Measurements from ENCODE around the gene P3H2. TPM values are rescaled to one million over a fixed set of nuclear protein-coding genes. Genes with fewer than 3 reads are reported as not detected.
"Not testable (repeated sequence)": the region's sequence is repeated elsewhere in the genome, so short reads cannot be mapped to it uniquely, and the experiment has no call there.

The P3H2 gene
- total RNA-seq, 2 experiments from 2014 or later = not detected

GRCh38 chr3:190077395-190078045, 43.2 kb downstream of the P3H2 start:
- Mint-ChIP-seq H3K4me3 (no peak overlapping the region), H3K9me3 (no peaks in the 10 kb centered on the region), H3K27me3 (ENCODE audit: low read depth) (peaks cover 19% of the 10 kb centered on the region), H3K36me3 (ENCODE audit: low read depth) (no peaks in the 10 kb centered on the region), H3K27ac (no peak overlapping the region), H3K4me1 (ENCODE audit: low read depth) (no peaks in the 10 kb centered on the region)
- intact Hi-C loops (cut with micrococcal nuclease) = no loop called here
- CTCF ChIA-PET = no interaction called here
- DNase-seq = no peak

- no peak overlapping the region for H3K27ac Mint-ChIP-seq
- CTCF ChIA-PET = no interaction called here
- no peak overlapping the region for H3K4me3 Mint-ChIP-seq
- H3K36me3 Mint-ChIP-seq (ENCODE audit: low read depth) = no peaks in the 10 kb centered on the region
- no peaks in the 10 kb centered on the region for H3K9me3 Mint-ChIP-seq
- intact Hi-C loops (cut with micrococcal nuclease) = no loop called here
- H3K27me3 Mint-ChIP-seq (ENCODE audit: low read depth) = peaks cover 19% of the 10 kb centered on the region
- H3K4me1 Mint-ChIP-seq (ENCODE audit: low read depth) = no peaks in the 10 kb centered on the region
- no peak for DNase-seq
Observed at GRCh38 chr3:190076601-190077394, 43.9 kb downstream of the P3H2 start.

GRCh38 chr3:190076136-190076535, 44.6 kb downstream of the P3H2 start:
- H3K36me3 Mint-ChIP-seq (ENCODE audit: low read depth) = no peaks in the 10 kb centered on the region
- CTCF ChIA-PET = no interaction called here
- H3K4me3 Mint-ChIP-seq = no peak overlapping the region
- H3K9me3 Mint-ChIP-seq = no peaks in the 10 kb centered on the region
- H3K27me3 Mint-ChIP-seq (ENCODE audit: low read depth) = peaks cover 21% of the 10 kb centered on the region
- no peak for DNase-seq
- H3K27ac Mint-ChIP-seq = no peak overlapping the region
- no peaks in the 10 kb centered on the region for H3K4me1 Mint-ChIP-seq (ENCODE audit: low read depth)
- intact Hi-C loops (cut with micrococcal nuclease) = no loop called here

GRCh38 chr3:190074817-190075216, 45.9 kb downstream of the P3H2 start:
- Mint-ChIP-seq H3K27ac (no peak overlapping the region), H3K9me3 (no peaks in the 10 kb centered on the region), H3K4me1 (ENCODE audit: low read depth) (no peaks in the 10 kb centered on the region), H3K4me3 (no peak overlapping the region), H3K36me3 (ENCODE audit: low read depth) (no peaks in the 10 kb centered on the region), H3K27me3 (ENCODE audit: low read depth) (peaks cover 23% of the 10 kb centered on the region)
- CTCF ChIA-PET = no interaction called here
- DNase-seq = no peak
- intact Hi-C loops (cut with micrococcal nuclease) = no loop called here

- Mint-ChIP-seq H3K36me3 (ENCODE audit: low read depth) (no peaks in the 10 kb centered on the region), H3K4me1 (ENCODE audit: low read depth) (no peaks in the 10 kb centered on the region), H3K4me3 (no peak overlapping the region), H3K27ac (no peak overlapping the region), H3K27me3 (ENCODE audit: low read depth) (peaks cover 24% of the 10 kb centered on the region), H3K9me3 (no peaks in the 10 kb centered on the region)
- no peak for DNase-seq
- CTCF ChIA-PET = no interaction called here
- intact Hi-C loops (cut with micrococcal nuclease) = no loop called here
Observed at GRCh38 chr3:190073264-190074008, 47.3 kb downstream of the P3H2 start.

- Mint-ChIP-seq H3K27me3 (ENCODE audit: low read depth) (peaks cover 24% of the 10 kb centered on the region), H3K36me3 (ENCODE audit: low read depth) (no peaks in the 10 kb centered on the region), H3K4me1 (ENCODE audit: low read depth) (no peaks in the 10 kb centered on the region), H3K27ac (no peak overlapping the region), H3K9me3 (no peaks in the 10 kb centered on the region), H3K4me3 (no peak overlapping the region)
- CTCF ChIA-PET = no interaction called here
- intact Hi-C loops (cut with micrococcal nuclease) = no loop called here
- DNase-seq = no peak
Observed at GRCh38 chr3:190072856-190073255, 47.8 kb downstream of the P3H2 start.

GRCh38 chr3:190071921-190072320, 48.8 kb downstream of the P3H2 start:
- H3K4me3 Mint-ChIP-seq; intact Hi-C loops (cut with micrococcal nuclease); H3K36me3 Mint-ChIP-seq (ENCODE audit: low read depth); H3K9me3 Mint-ChIP-seq; H3K4me1 Mint-ChIP-seq (ENCODE audit: low read depth); DNase-seq; CTCF ChIA-PET; H3K27ac Mint-ChIP-seq: not testable (repeated sequence)
- peaks cover 23% of the 10 kb centered on the region for H3K27me3 Mint-ChIP-seq (ENCODE audit: low read depth)

- no peak overlapping the region for H3K4me3 Mint-ChIP-seq
- no peak overlapping the region for H3K27ac Mint-ChIP-seq
- CTCF ChIA-PET = no interaction called here
- H3K27me3 Mint-ChIP-seq (ENCODE audit: low read depth) = peaks cover 23% of the 10 kb centered on the region
- no peaks in the 10 kb centered on the region for H3K4me1 Mint-ChIP-seq (ENCODE audit: low read depth)
- DNase-seq = no peak
- no peaks in the 10 kb centered on the region for H3K9me3 Mint-ChIP-seq
- intact Hi-C loops (cut with micrococcal nuclease) = no loop called here
- no peaks in the 10 kb centered on the region for H3K36me3 Mint-ChIP-seq (ENCODE audit: low read depth)
Observed at GRCh38 chr3:190070622-190071347, 49.9 kb downstream of the P3H2 start.

GRCh38 chr3:190065204-190065603, 55.5 kb downstream of the P3H2 start:
- H3K36me3 Mint-ChIP-seq (ENCODE audit: low read depth) = no peaks in the 10 kb centered on the region
- intact Hi-C loops (cut with micrococcal nuclease) = no loop called here
- no peaks in the 10 kb centered on the region for H3K9me3 Mint-ChIP-seq
- DNase-seq = no peak
- H3K27me3 Mint-ChIP-seq (ENCODE audit: low read depth) = peaks cover 14% of the 10 kb centered on the region
- CTCF ChIA-PET = no interaction called here
- no peak overlapping the region for H3K4me3 Mint-ChIP-seq
- no peak overlapping the region for H3K27ac Mint-ChIP-seq
- no peaks in the 10 kb centered on the region for H3K4me1 Mint-ChIP-seq (ENCODE audit: low read depth)

GRCh38 chr3:190064659-190065058, 56.0 kb downstream of the P3H2 start:
- no peak overlapping the region for H3K4me3 Mint-ChIP-seq
- H3K27me3 Mint-ChIP-seq (ENCODE audit: low read depth) = peaks cover 14% of the 10 kb centered on the region
- no peak for DNase-seq
- no peak overlapping the region for H3K27ac Mint-ChIP-seq
- no peaks in the 10 kb centered on the region for H3K36me3 Mint-ChIP-seq (ENCODE audit: low read depth)
- H3K4me1 Mint-ChIP-seq (ENCODE audit: low read depth) = no peaks in the 10 kb centered on the region
- CTCF ChIA-PET = no interaction called here
- intact Hi-C loops (cut with micrococcal nuclease) = no loop called here
- H3K9me3 Mint-ChIP-seq = no peaks in the 10 kb centered on the region

- Mint-ChIP-seq H3K27me3 (ENCODE audit: low read depth) (peaks cover 12% of the 10 kb centered on the region), H3K4me1 (ENCODE audit: low read depth) (no peaks in the 10 kb centered on the region), H3K36me3 (ENCODE audit: low read depth) (no peaks in the 10 kb centered on the region), H3K4me3 (no peak overlapping the region), H3K27ac (no peak overlapping the region), H3K9me3 (no peaks in the 10 kb centered on the region)
- no peak for DNase-seq
- intact Hi-C loops (cut with micrococcal nuclease) = no loop called here
- CTCF ChIA-PET = no interaction called here
Observed at GRCh38 chr3:190064112-190064511, 56.6 kb downstream of the P3H2 start.

GRCh38 chr3:190063490-190063889, 57.2 kb downstream of the P3H2 start:
- H3K4me1 Mint-ChIP-seq (ENCODE audit: low read depth) = no peaks in the 10 kb centered on the region
- H3K4me3 Mint-ChIP-seq = no peak overlapping the region
- intact Hi-C loops (cut with micrococcal nuclease) = no loop called here
- no peaks in the 10 kb centered on the region for H3K36me3 Mint-ChIP-seq (ENCODE audit: low read depth)
- peaks cover 12% of the 10 kb centered on the region for H3K27me3 Mint-ChIP-seq (ENCODE audit: low read depth)
- H3K9me3 Mint-ChIP-seq = no peaks in the 10 kb centered on the region
- no peak overlapping the region for H3K27ac Mint-ChIP-seq
- CTCF ChIA-PET = no interaction called here
- DNase-seq = no peak

All from activated naive CD4-positive, alpha-beta T cell treated with anti-CD3 and anti-CD28 coated beads for 36 hours (primary cell).